Activated T-cell treated with anti-CD3 and anti-CD28 coated beads for 48 hours (primary cell): ENCODE results near the gene DOCK2.
"Not testable (repeated sequence)": the region's sequence is repeated elsewhere in the genome, so short reads cannot be mapped to it uniquely, and the experiment has no call there.

Source experiments
- DNase-seq: peaks from one replicate; pipeline ENCODE4 v3.0.0-alpha.2; 2020; ENCODE audit warnings: low read depth

DOCK2 gene

DNA sequence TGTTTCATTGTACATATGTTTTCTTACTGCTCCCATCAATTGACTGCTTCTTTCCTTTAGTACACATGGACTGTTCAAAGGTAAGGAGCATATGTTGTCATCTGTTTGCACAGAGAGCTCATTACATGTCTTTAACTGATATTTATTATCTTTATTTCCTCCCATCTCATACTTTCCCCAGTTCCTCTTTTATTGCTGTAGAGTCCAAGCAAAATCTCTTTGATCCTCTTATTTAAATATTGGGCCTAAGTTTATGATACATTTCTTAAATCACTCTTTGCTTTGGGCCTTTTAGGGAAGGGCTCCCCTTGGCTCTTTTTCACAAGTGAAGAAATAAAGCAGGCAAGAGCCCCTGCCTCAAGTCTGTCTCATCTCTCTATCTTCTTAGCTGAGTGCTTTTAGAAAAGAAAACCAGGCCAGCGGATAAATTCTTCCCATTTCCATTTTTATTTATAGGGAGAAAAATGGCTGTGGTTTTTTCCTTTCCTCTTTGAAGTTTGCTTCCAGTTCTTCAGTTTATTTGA, 152.4 kb downstream of the DOCK2 start:
- no peak for DNase-seq

DNA sequence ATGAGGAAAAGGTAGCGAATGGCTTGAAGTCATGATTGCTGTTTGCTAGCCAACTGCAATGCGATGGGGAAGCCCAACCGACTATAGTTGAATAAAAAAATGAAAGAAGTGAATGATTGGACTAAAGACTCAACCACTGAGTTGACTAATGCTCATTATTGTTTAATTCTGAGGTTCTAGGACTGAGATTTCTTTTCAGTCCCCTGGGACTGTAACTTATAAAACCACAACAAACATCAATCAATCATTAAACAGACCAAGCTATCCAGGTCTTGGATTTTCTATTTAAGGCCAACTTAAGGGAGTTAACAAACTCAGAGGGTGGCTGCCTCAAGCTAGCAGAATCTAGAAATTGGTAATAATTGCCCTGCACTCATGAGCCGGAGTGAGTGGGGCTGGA, 154.2 kb downstream of the DOCK2 start:
- DNase-seq: no peak

- DNase-seq: no peak
Observed at GRCh38 chr5:169795338-169795737, 158.3 kb downstream of the DOCK2 start.

- no peak for DNase-seq
Observed at GRCh38 chr5:169796731-169797130, 159.7 kb downstream of the DOCK2 start.

DNA sequence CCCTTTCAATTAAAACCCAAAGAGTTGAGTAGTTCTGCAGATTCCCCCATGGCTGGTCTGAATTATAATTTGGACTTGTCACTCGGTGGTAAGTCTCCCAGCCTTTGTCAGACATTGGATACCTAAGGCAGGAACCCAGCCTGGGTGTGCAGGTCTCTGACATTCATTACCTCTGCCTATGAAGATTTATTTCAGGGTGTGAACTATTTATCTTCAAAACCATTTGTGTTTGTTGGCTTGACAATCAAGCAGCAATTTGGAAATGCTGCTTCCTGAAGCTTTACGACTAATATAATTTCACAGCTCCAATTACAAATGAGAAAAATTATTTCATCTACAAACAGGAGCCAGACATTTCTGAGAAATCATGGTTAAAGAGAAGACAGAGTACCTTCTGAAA, 160.5 kb downstream of the DOCK2 start:
- no peak for DNase-seq

GRCh38 chr5:169798438-169798837, 161.4 kb downstream of the DOCK2 start:
- no peak for DNase-seq

DNA sequence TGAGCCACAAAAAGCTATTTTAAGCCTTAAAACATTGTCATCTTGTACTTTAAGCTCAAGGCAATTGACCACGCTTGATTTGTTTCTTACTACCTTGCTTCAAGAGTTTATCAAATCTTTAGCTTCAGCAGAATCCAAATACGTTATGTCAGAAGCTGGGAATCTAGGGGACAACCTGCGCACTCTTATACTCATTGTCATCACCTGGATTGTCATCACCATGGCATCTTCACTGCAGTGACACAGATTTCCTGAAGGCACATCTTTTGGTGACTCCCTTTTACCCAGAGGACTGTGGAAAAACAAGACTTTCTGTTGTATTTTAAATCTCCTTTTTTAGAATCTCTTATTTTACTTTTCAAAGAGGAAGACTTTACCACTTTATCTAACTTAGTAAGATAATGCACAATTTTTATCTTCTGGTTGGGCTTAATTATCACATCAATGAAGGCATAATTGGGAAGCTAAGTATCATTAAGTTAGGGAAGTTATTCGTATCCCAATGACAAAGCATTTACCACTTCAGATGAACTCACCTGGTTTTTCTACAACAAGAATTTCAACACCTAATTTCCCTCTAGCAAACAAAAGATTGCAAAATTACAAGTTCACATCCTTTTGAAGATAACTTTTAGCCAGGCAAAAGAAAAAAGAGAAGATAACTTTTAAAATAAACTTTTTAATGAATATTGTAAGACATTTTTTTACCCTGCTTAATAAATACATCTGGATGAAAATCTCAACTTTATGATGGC, 162.0 kb downstream of the DOCK2 start:
- no peak for DNase-seq

DNA sequence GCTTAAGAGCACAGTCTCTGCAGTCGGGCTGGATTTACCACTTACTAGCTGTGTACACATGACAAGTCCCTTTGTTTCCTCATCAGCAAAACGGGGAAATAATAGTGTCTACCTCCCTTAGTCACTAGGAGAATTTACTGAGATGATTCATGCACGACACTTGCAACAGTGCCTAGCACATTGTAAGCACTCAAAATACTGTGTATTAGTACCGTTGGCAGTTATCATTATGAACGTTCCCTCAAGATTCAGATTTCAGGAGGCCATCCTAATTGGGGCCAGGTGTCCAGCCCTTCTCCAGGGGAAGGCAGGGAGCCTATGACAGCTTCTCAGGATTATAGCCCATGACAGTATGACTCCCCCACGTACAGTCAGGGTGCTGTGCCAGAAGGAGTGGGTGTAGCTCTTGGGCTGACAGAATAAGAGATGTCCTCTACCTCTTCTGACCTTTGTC, 164.3 kb downstream of the DOCK2 start:
- DNase-seq: no peak

DNA sequence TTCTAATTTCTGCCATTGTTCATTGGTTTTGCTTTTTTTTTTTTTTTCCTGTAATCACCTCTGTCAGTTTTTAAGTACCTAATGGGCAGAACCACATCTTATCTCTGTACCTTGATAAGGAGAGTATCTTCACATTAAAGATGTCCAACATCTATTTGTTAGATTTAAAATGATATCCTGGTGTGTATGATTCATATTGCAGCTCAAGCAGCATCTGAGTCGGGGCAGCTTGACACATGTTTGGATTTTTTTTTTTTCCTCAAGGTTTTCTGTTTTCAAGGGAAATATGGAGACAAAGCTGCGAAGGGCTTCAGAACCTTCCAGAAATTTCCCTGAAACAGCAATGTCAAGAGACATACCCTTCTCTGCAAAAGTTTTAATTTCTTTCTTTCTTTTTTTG, 164.7 kb downstream of the DOCK2 start:
- DNase-seq: no peak

GRCh38 chr5:169803077-169803981, 166.3 kb downstream of the DOCK2 start:
- no peak for DNase-seq

DNA sequence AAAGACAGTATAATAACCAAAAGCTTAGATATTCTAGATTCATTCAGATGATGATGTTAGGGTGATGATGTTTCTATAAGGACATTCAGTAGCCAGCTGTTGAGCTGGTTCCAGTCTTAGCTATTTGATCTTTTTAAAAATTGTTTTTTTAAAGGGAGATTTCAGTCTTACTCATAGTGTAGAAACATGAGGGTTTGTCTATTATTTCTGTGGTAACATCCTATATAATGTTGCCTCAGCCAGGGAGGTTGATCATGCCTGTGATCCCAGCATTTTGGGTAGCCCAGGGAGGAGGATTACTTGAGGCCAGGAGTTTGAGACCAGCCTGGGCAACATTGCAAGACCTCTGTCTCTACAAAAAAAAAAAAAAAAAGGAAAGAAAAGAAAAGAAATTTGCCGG, 167.8 kb downstream of the DOCK2 start:
- DNase-seq: no peak

DNA sequence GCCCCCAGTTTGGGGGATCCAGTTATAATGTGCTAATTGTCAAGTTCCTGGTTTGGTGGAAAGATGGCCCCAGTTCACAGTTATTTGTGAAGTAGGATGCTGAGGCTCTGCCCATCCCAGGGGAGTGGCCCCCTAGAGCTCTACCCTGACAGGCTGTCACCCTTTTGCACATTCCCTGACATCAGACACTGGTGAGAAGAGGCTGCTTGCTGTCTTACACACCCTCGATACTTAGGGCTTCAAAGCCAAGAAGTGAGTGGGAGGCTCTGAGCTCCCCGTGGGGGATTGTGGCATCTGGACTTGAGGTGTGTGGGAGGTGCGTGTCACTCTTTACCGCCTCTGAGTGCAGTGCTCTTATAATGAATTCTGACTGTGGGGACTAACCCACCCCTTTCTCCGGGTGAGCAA, 168.5 kb downstream of the DOCK2 start:
- DNase-seq: peak; percentile 55

- no peak for DNase-seq
Observed at GRCh38 chr5:169805937-169806700, 169.0 kb downstream of the DOCK2 start.

GRCh38 chr5:169808118-169808581, 171.1 kb downstream of the DOCK2 start:
- no peak for DNase-seq

- DNase-seq: not testable (repeated sequence)
Observed at GRCh38 chr5:169808880-169809279, 171.8 kb downstream of the DOCK2 start.

DNA sequence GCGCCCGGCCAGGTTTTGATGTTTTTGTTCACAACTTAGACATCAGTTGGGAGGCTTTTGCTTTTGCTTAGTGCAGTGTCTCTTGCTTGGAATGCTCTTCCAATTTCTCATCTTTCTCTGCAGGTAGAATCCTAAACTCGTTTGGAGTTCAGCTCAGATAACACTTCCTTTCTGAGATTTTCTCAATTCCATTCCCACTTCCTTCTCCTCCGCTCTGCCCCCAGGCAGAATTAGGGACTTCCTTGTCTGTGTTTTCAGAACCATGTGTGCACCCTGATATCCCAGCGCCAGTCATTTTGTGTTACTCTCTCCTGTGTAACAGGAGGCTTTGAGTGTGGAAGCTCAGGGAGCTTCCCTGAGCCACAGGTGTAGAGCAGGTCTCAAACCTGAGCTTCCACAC, 172.2 kb downstream of the DOCK2 start:
- no peak for DNase-seq

GRCh38 chr5:169810524-169810923, 173.4 kb downstream of the DOCK2 start:
- DNase-seq: no peak

DNA sequence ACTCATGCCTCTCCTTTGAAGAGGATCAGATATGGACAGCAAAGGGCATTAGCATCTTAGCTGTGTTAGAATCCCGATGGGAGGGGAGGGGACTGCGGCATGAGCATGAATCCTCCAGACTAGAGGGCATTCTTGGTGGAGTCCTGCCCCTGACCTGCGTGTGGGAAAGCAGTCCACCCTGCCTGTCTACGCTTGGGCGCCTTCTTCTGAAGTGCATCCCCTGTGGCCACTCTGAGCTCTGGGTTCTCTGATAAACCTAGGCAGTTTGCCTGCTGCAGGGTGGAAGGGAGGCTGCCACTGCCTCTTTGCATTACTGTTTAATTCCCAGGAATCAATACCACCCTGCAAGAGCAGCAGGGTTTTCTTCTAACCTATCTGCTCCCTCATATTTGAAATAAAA, 173.9 kb downstream of the DOCK2 start:
- no peak for DNase-seq

DNA sequence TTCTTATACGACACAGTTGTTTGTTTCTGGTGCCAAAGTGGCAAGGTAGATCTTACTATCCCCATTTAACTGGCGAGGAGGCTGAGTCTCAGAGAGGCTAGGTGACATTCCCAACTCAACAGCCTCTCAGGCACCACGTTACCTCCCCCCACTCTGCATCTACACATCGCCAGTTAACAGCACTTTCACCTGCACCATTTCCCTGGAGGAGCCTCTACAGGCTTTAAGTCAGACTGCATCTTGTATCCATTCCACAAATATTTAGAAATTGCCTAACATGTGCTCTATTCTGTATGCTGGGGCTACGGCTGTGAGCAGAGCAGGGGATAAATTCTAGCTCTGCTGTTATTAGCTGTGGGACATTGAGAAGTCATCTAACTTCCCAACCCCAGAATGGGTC, 174.6 kb downstream of the DOCK2 start:
- no peak for DNase-seq

DNA sequence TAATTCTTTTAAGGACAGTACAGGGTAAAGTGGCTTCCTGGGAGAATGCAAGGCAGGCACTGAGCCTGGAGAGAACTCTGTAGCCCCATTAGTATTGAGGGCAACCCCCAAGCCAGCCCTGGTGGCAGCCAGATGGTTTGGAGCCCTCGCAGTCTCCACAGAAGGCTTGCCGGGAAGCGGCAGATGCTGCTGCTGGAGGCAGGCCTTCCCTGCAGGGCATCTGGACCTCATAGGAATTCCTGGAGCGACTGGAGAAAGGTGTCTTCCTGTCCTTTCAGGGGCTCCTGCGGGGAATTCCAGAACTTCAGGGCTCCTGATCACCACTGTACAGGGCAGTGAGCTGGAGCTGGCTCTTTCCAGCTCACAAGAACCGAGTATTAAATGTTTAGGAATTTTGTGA, 175.7 kb downstream of the DOCK2 start:
- no peak for DNase-seq

DNA sequence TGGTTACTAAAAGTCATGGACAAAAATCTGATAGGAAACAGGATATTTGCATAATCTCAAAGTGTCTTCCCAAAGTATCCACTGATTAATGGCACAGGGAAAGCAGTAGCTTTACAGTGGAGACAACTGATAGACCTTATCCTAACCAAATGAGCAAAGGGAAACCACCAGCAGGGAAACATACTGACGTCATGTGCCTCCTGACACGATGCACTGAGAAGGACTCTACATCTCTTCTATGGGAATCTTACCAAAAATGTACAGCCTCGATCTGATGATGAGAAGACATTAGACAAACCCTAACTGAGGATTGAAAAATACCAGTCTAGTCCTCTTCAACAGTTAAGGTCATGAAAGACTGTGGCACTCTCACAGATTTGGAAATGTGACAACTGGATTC, 177.0 kb downstream of the DOCK2 start:
- no peak for DNase-seq

DNA sequence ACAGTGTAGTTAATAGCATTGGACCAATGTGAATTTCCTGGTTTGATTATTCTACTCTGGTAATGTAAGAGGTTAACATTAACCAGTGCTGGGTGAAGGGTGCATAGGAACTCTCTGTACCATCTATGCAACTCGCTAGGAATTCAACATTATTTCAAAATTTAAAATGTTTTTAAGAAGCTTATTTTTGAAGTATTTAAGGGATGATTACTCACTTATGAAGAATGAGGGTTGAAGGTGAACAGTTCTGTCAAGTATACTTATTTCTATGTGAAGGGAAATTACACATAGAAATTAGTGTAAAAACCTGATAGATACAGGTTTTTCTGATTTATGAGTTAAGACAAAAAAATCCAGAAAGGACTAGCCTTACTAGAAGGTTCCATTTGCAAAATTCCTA, 177.4 kb downstream of the DOCK2 start:
- no peak for DNase-seq
